ENCODE measurements around the gene CDK5R2.

DNA sequence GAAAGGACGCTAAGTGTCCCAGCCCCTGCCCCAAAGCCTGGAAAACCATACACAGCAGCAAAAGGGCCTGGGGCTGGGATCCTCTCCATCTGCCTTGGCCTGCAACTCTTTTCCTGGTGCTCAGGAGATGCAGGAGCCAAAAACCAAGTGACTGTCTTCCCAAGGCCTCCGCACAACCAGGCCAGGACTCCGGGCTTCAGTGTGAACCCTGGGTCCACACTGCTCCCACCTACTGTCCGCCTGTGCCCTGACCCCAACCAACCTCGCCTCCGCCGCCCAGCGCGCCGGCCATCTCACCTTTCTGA, 24.4 kb downstream of the CDK5R2 start:
- TF ChIP-seq, protein P1, sequence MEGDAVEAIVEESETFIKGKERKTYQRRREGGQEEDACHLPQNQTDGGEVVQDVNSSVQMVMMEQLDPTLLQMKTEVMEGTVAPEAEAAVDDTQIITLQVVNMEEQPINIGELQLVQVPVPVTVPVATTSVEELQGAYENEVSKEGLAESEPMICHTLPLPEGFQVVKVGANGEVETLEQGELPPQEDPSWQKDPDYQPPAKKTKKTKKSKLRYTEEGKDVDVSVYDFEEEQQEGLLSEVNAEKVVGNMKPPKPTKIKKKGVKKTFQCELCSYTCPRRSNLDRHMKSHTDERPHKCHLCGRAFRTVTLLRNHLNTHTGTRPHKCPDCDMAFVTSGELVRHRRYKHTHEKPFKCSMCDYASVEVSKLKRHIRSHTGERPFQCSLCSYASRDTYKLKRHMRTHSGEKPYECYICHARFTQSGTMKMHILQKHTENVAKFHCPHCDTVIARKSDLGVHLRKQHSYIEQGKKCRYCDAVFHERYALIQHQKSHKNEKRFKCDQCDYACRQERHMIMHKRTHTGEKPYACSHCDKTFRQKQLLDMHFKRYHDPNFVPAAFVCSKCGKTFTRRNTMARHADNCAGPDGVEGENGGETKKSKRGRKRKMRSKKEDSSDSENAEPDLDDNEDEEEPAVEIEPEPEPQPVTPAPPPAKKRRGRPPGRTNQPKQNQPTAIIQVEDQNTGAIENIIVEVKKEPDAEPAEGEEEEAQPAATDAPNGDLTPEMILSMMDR (IDR thresholded peaks at IDR 0.05): no peak
- no peak for TF ChIP-seq POLR2A (IDR thresholded peaks at IDR 0.05)

All from lower leg skin (tissue), 3 donors.